Forelimb muscle (tissue), 1 donor: Measurements from ENCODE around the gene NTHL1. TPM values are rescaled to one million over a fixed set of nuclear protein-coding genes. Genes with fewer than 3 reads are reported as not detected.
"Not testable (repeated sequence)": the region's sequence is repeated elsewhere in the genome, so short reads cannot be mapped to it uniquely, and the experiment has no call there.

ENCODE experiments used
- DNase-seq: peaks from one replicate; pipeline ENCODE4 v3.0.0-alpha.2; 2013; ENCODE audit warnings: low read depth
- polyA plus RNA-seq: library from polyadenylated mRNA; unstranded; fragments of 120-200 nt; gene quantifications from one replicate; pipeline ENCODE4 v1.2.1, GENCODE V29; 2013; ENCODE audit not compliant: insufficient read length

The NTHL1 gene
- polyA plus RNA-seq, 1 donor, result 11.2 TPM

- no peak for DNase-seq
Measured at GRCh38 chr16:2042171-2042985, 5.3 kb downstream of the NTHL1 start.

GRCh38 chr16:2040787-2041522 is 6.7 kb downstream of the NTHL1 start:
- no peak for DNase-seq

GRCh38 chr16:2040041-2040786 is 7.4 kb downstream of the NTHL1 start:
- no peak for DNase-seq

- DNase-seq, result no peak
Measured at GRCh38 chr16:2039274-2040031, 8.2 kb downstream of the NTHL1 start.

GRCh38 chr16:2038382-2039231 is 9.0 kb downstream of the NTHL1 start:
- DNase-seq, result no peak

GRCh38 chr16:2037647-2038381 is 9.8 kb downstream of the NTHL1 start:
- DNase-seq, result no peak

- DNase-seq, result no peak
Measured at GRCh38 chr16:2037115-2037514, 10.5 kb downstream of the NTHL1 start.

GRCh38 chr16:2036200-2036966 is 11.3 kb downstream of the NTHL1 start:
- no peak for DNase-seq

- no peak for DNase-seq
Measured at GRCh38 chr16:2035431-2036199, 12.0 kb downstream of the NTHL1 start.

- no peak for DNase-seq
Measured at GRCh38 chr16:2034696-2035430, 12.8 kb downstream of the NTHL1 start.

- DNase-seq, result not testable (repeated sequence)
Measured at GRCh38 chr16:2033909-2034695, 13.5 kb downstream of the NTHL1 start.

GRCh38 chr16:2033057-2033908 is 14.4 kb downstream of the NTHL1 start:
- DNase-seq, result no peak

- no peak for DNase-seq
Measured at GRCh38 chr16:2032285-2033056, 15.2 kb downstream of the NTHL1 start.

GRCh38 chr16:2031081-2031577 is 16.5 kb downstream of the NTHL1 start:
- no peak for DNase-seq

- DNase-seq, result no peak
Measured at GRCh38 chr16:2030036-2030435, 17.6 kb downstream of the NTHL1 start.
